Measurements from ENCODE around the gene SKA1.
"Not testable (repeated sequence)": the region's sequence is repeated elsewhere in the genome, so short reads cannot be mapped to it uniquely, and the experiment has no call there.

SKA1 gene

GRCh38 chr18:50436742-50437141 is 61.9 kb downstream of the SKA1 start:
- not testable (repeated sequence) for H3K23ac ChIP-seq (ENCODE audit: low read depth, low read length, poor library complexity); H2BK15ac ChIP-seq (ENCODE audit: low read length); H4K8ac ChIP-seq (ENCODE audit: low read depth, low read length); H3K18ac ChIP-seq (ENCODE audit: low read length); H3K4me2 ChIP-seq (ENCODE audit: insufficient read depth, low read length, poor library complexity, severe bottlenecking); H3K79me1 ChIP-seq (ENCODE audit: low read depth, low read length); DNase-seq (ENCODE audit: low spot score); H3K36me3 ChIP-seq (replicated peaks in 1 of 2; ENCODE audit: control insufficient read depth in 2 of 2, insufficient read depth in 2 of 2, low read length in 2 of 2); H3K4me3 ChIP-seq (ENCODE audit: low read length in 2 of 2); H3K9ac ChIP-seq (ENCODE audit: low read depth, low read length, poor library complexity); H2AFZ ChIP-seq (ENCODE audit: low read length); H2BK5ac ChIP-seq (ENCODE audit: low read length); H3K27me3 ChIP-seq (ENCODE audit: control insufficient read depth in 3 of 3, insufficient read depth in 3 of 3, low read depth in 1 of 3, low read length in 3 of 3); H2AK5ac ChIP-seq (ENCODE audit: low read depth, low read length); H2BK120ac ChIP-seq (ENCODE audit: low read depth, low read length); H3K9me3 ChIP-seq (replicated peaks in 1 of 2; ENCODE audit: control insufficient read depth in 2 of 2, insufficient read depth in 1 of 2, low read depth in 1 of 2, low read length in 2 of 2); H2BK12ac ChIP-seq (ENCODE audit: low read length); H3K27ac ChIP-seq (replicated peaks; ENCODE audit: low read length); H3K14ac ChIP-seq (ENCODE audit: low read length); H3K4ac ChIP-seq (ENCODE audit: low read length); H4K91ac ChIP-seq (ENCODE audit: low read depth, low read length, poor library complexity)
- peaks cover 5 to 21% of the 10 kb centered on the region in 2 donors for H3K4me1 ChIP-seq (ENCODE audit: control insufficient read depth in 2 of 2, insufficient read depth in 1 of 2, low read depth in 1 of 2, low read length in 2 of 2)
- no CpG with 5 or more reads among the region's 1 CpG for WGBS, 2 donors (ENCODE audit: extremely low coverage in 2 of 2, insufficient read length in 2 of 2, insufficient replicate concordance in 1 of 2)

GRCh38 chr18:50439460-50440015 is 64.7 kb downstream of the SKA1 start:
- Histone ChIP-seq H3K79me1 (ENCODE audit: low read depth, low read length) (no peaks in the 10 kb centered on the region), H4K8ac (ENCODE audit: low read depth, low read length) (no peak overlapping the region), H3K4me1 (ENCODE audit: control insufficient read depth in 2 of 2, insufficient read depth in 1 of 2, low read depth in 1 of 2, low read length in 2 of 2) (peaks cover 5 to 25% of the 10 kb centered on the region in 2 donors), H3K14ac (ENCODE audit: low read length) (no peak overlapping the region), H4K91ac (ENCODE audit: low read depth, low read length, poor library complexity) (no peak overlapping the region), H3K9ac (ENCODE audit: low read depth, low read length, poor library complexity) (no peak overlapping the region), H3K4me3 (ENCODE audit: low read length in 2 of 2) (no peak overlapping the region), H3K18ac (ENCODE audit: low read length) (no peak overlapping the region), H2BK15ac (ENCODE audit: low read length) (no peak overlapping the region), H3K4ac (ENCODE audit: low read length) (no peak overlapping the region), H2BK5ac (ENCODE audit: low read length) (no peak overlapping the region), H3K27me3 (ENCODE audit: control insufficient read depth in 3 of 3, insufficient read depth in 3 of 3, low read depth in 1 of 3, low read length in 3 of 3) (no peaks in the 10 kb centered on the region), H2BK12ac (ENCODE audit: low read length) (no peak overlapping the region), H2BK120ac (ENCODE audit: low read depth, low read length) (no peak overlapping the region), H2AK5ac (ENCODE audit: low read depth, low read length) (no peak overlapping the region), H3K36me3 (replicated peaks in 1 of 2; ENCODE audit: control insufficient read depth in 2 of 2, insufficient read depth in 2 of 2, low read length in 2 of 2) (no peaks in the 10 kb centered on the region), H3K27ac (replicated peaks; ENCODE audit: low read length) (no peak overlapping the region), H3K23ac (ENCODE audit: low read depth, low read length, poor library complexity) (no peak overlapping the region), H3K4me2 (ENCODE audit: insufficient read depth, low read length, poor library complexity, severe bottlenecking) (no peak overlapping the region), H2AFZ (ENCODE audit: low read length) (peak overlapping the region; percentile 43), H3K9me3 (replicated peaks in 1 of 2; ENCODE audit: control insufficient read depth in 2 of 2, insufficient read depth in 1 of 2, low read depth in 1 of 2, low read length in 2 of 2) (peaks cover 3 to 13% of the 10 kb centered on the region in 2 donors)
- no CpG with 5 or more reads among the region's 2 CpGs for WGBS, 2 donors (ENCODE audit: extremely low coverage in 2 of 2, insufficient read length in 2 of 2, insufficient replicate concordance in 1 of 2)
- no peak for DNase-seq (ENCODE audit: low spot score)

DNA sequence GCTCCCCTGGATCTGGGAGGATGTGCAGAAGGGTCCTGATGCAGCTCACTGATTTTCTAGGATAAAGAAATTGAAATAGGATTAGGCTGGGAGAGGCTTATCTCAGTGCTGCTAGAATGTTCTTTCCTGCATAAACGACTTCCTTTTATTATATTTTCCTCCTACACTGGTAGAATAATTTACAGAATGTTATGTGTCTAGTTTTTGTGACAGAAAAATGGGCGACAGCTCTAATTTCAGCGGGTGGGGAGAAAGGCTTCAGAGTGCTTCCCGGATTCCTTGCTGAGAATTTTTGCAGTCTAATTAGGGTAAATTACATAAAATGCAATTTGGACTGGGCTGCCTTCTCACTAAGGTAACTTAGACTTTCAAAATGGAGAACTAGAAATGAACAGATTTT is 66.2 kb downstream of the SKA1 start:
- WGBS, 2 donors (ENCODE audit: extremely low coverage in 2 of 2, insufficient read length in 2 of 2, insufficient replicate concordance in 1 of 2), result no CpG with 5 or more reads among the region's 4 CpGs

DNA sequence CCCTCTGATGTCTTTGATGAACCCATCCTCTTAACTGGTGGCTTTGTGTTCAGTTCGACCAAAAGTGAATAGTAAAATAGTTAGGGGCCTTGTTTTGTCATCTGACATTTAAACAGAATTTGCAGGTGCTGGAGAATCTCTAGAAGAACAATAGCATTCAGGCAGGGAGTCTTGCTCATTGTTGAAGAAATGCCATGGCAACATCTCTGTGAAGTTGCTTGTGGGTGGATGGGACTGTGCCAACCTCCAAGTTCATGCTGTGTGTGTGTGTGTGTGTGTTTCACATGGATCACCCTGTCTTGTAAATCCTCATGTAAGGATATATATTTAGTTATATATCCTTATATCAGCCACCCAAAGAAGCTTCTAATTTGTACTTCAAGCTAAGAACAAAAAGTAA is 66.7 kb downstream of the SKA1 start:
- Histone ChIP-seq H3K4ac (ENCODE audit: low read length) (no peak overlapping the region), H3K79me1 (ENCODE audit: low read depth, low read length) (no peaks in the 10 kb centered on the region), H3K4me2 (ENCODE audit: insufficient read depth, low read length, poor library complexity, severe bottlenecking) (peak overlapping the region; percentile 13), H3K18ac (ENCODE audit: low read length) (no peak overlapping the region), H2BK120ac (ENCODE audit: low read depth, low read length) (no peak overlapping the region), H2BK5ac (ENCODE audit: low read length) (no peak overlapping the region), H3K23ac (ENCODE audit: low read depth, low read length, poor library complexity) (no peak overlapping the region), H3K9me3 (replicated peaks in 1 of 2; ENCODE audit: control insufficient read depth in 2 of 2, insufficient read depth in 1 of 2, low read depth in 1 of 2, low read length in 2 of 2) (peaks cover 4 to 18% of the 10 kb centered on the region in 2 donors), H2BK15ac (ENCODE audit: low read length) (no peak overlapping the region), H3K4me1 (ENCODE audit: control insufficient read depth in 2 of 2, insufficient read depth in 1 of 2, low read depth in 1 of 2, low read length in 2 of 2) (peaks cover 5 to 25% of the 10 kb centered on the region in 2 donors), H4K91ac (ENCODE audit: low read depth, low read length, poor library complexity) (no peak overlapping the region), H2AK5ac (ENCODE audit: low read depth, low read length) (no peak overlapping the region), H3K14ac (ENCODE audit: low read length) (no peak overlapping the region), H4K8ac (ENCODE audit: low read depth, low read length) (no peak overlapping the region), H3K27me3 (ENCODE audit: control insufficient read depth in 3 of 3, insufficient read depth in 3 of 3, low read depth in 1 of 3, low read length in 3 of 3) (no peaks in the 10 kb centered on the region), H2BK12ac (ENCODE audit: low read length) (no peak overlapping the region), H2AFZ (ENCODE audit: low read length) (no peak overlapping the region), H3K36me3 (replicated peaks in 1 of 2; ENCODE audit: control insufficient read depth in 2 of 2, insufficient read depth in 2 of 2, low read length in 2 of 2) (no peaks in the 10 kb centered on the region), H3K9ac (ENCODE audit: low read depth, low read length, poor library complexity) (no peak overlapping the region), H3K4me3 (ENCODE audit: low read length in 2 of 2) (no peak overlapping the region), H3K27ac (replicated peaks; ENCODE audit: low read length) (no peak overlapping the region)
- no CpG with 5 or more reads among the region's 1 CpG for WGBS, 2 donors (ENCODE audit: extremely low coverage in 2 of 2, insufficient read length in 2 of 2, insufficient replicate concordance in 1 of 2)
- DNase-seq (ENCODE audit: low spot score), result no peak

More for the DNA sequence above, 66.2 kb downstream of the SKA1 start:
- Histone ChIP-seq H2BK12ac (ENCODE audit: low read length) (no peak overlapping the region), H3K27me3 (ENCODE audit: control insufficient read depth in 3 of 3, insufficient read depth in 3 of 3, low read depth in 1 of 3, low read length in 3 of 3) (no peaks in the 10 kb centered on the region), H3K27ac (replicated peaks; ENCODE audit: low read length) (no peak overlapping the region), H3K4me2 (ENCODE audit: insufficient read depth, low read length, poor library complexity, severe bottlenecking) (no peak overlapping the region), H3K4me3 (ENCODE audit: low read length in 2 of 2) (no peak overlapping the region), H2BK15ac (ENCODE audit: low read length) (no peak overlapping the region), H3K4me1 (ENCODE audit: control insufficient read depth in 2 of 2, insufficient read depth in 1 of 2, low read depth in 1 of 2, low read length in 2 of 2) (peaks cover 5 to 25% of the 10 kb centered on the region in 2 donors), H4K91ac (ENCODE audit: low read depth, low read length, poor library complexity) (no peak overlapping the region), H2AK5ac (ENCODE audit: low read depth, low read length) (no peak overlapping the region), H3K4ac (ENCODE audit: low read length) (no peak overlapping the region), H2BK120ac (ENCODE audit: low read depth, low read length) (no peak overlapping the region), H2AFZ (ENCODE audit: low read length) (peak overlapping the region; percentile 17), H3K36me3 (replicated peaks in 1 of 2; ENCODE audit: control insufficient read depth in 2 of 2, insufficient read depth in 2 of 2, low read length in 2 of 2) (no peaks in the 10 kb centered on the region), H3K14ac (ENCODE audit: low read length) (no peak overlapping the region), H2BK5ac (ENCODE audit: low read length) (no peak overlapping the region), H3K23ac (ENCODE audit: low read depth, low read length, poor library complexity) (no peak overlapping the region), H3K9ac (ENCODE audit: low read depth, low read length, poor library complexity) (no peak overlapping the region), H4K8ac (ENCODE audit: low read depth, low read length) (no peak overlapping the region), H3K18ac (ENCODE audit: low read length) (no peak overlapping the region), H3K79me1 (ENCODE audit: low read depth, low read length) (no peaks in the 10 kb centered on the region), H3K9me3 (replicated peaks in 1 of 2; ENCODE audit: control insufficient read depth in 2 of 2, insufficient read depth in 1 of 2, low read depth in 1 of 2, low read length in 2 of 2) (peaks cover 4 to 18% of the 10 kb centered on the region in 2 donors)
- DNase-seq (ENCODE audit: low spot score), result no peak

All from neuronal stem cell (in vitro differentiated cells).